GM18951 (cell line): ENCODE results near the gene EFCAB6.

ENCODE experiments used
- POLR2A ChIP-seq: IDR thresholded peaks from 4 replicates; pipeline ENCODE4 v1.6.1; 2011; ENCODE audit warnings: mild to moderate bottlenecking; ENCODE audit not compliant: insufficient read length, insufficient read depth; ENCODE audit errors: extremely low read depth
- in situ Hi-C: fragments of 300-500 bp; cut with MboI; formaldehyde crosslinking; loops from one replicate; pipeline ENCODE4 v1.12.0; 2022; ENCODE audit warnings: low sequenced_read_pairs, mixed read lengths, inconsistent platforms; ENCODE audit not compliant: unreplicated experiment

Gene EFCAB6

GRCh38 chr22:43734370-43735150, 77.5 kb downstream of the EFCAB6 start:
- TF ChIP-seq POLR2A = no peak
- in situ Hi-C loops = no loop called here

GRCh38 chr22:43733138-43733537, 79.0 kb downstream of the EFCAB6 start:
- in situ Hi-C loops = no loop called here
- no peak for TF ChIP-seq POLR2A

GRCh38 chr22:43731988-43732387, 80.1 kb downstream of the EFCAB6 start:
- in situ Hi-C loops = no loop called here
- no peak for TF ChIP-seq POLR2A

- TF ChIP-seq POLR2A = no peak
- in situ Hi-C loops = no loop called here
Observed at GRCh38 chr22:43726964-43727543, 85.1 kb downstream of the EFCAB6 start.

- in situ Hi-C loops = no loop called here
- no peak for TF ChIP-seq POLR2A
Observed at GRCh38 chr22:43726322-43726721, 85.8 kb downstream of the EFCAB6 start.

GRCh38 chr22:43723816-43724215, 88.3 kb downstream of the EFCAB6 start:
- in situ Hi-C loops = no loop called here
- TF ChIP-seq POLR2A = no peak

GRCh38 chr22:43722444-43722843, 89.7 kb downstream of the EFCAB6 start:
- no peak for TF ChIP-seq POLR2A
- in situ Hi-C loops = no loop called here

- TF ChIP-seq POLR2A = no peak
- in situ Hi-C loops = no loop called here
Observed at GRCh38 chr22:43720716-43721115, 91.4 kb downstream of the EFCAB6 start.

- in situ Hi-C loops = no loop called here
- TF ChIP-seq POLR2A = no peak
Observed at GRCh38 chr22:43714104-43714503, 98.0 kb downstream of the EFCAB6 start.

GRCh38 chr22:43711681-43712080, 100.4 kb downstream of the EFCAB6 start:
- no peak for TF ChIP-seq POLR2A
- in situ Hi-C loops = no loop called here

- in situ Hi-C loops = no loop called here
- TF ChIP-seq POLR2A = no peak
Observed at GRCh38 chr22:43707648-43708047, 104.5 kb downstream of the EFCAB6 start.

GRCh38 chr22:43706571-43707328, 105.4 kb downstream of the EFCAB6 start:
- in situ Hi-C loops = no loop called here
- no peak for TF ChIP-seq POLR2A

- no peak for TF ChIP-seq POLR2A
- in situ Hi-C loops = no loop called here
Observed at GRCh38 chr22:43706151-43706550, 106.0 kb downstream of the EFCAB6 start.
